Activated naive CD4-positive, alpha-beta T cell treated with anti-CD3 and anti-CD28 coated beads for 36 hours (primary cell): ENCODE data around the gene CDYL2. TPM values are rescaled to one million over a fixed set of nuclear protein-coding genes. Genes with fewer than 3 reads are reported as not detected.

ENCODE experiments used
- CTCF ChIA-PET: fragments of 350-600 bp; sonication (Branson Sonifier 250); formaldehyde crosslinking; loops from one replicate; lab custom pipeline; 2021; ENCODE audit warnings: antibody characterized with exemption; lab: Charles Lee
- DNase-seq: peaks from one replicate; pipeline ENCODE4 v3.0.0-alpha.2; 2020
- H3K27ac Mint-ChIP-seq: one replicate; pipeline ENCODE4 v1.8.0; 2021; ENCODE audit warnings: mild to moderate bottlenecking, mixed read lengths
- H3K27me3 Mint-ChIP-seq: one replicate; pipeline ENCODE4 v1.8.0; 2021; ENCODE audit warnings: low read depth, mixed read lengths
- H3K36me3 Mint-ChIP-seq: one replicate; pipeline ENCODE4 v1.8.0; 2021; ENCODE audit warnings: low read depth, mixed read lengths
- H3K4me1 Mint-ChIP-seq: one replicate; pipeline ENCODE4 v1.8.0; 2021; ENCODE audit warnings: low read depth, mixed read lengths
- H3K4me3 Mint-ChIP-seq: one replicate; pipeline ENCODE4 v1.8.0; 2021; ENCODE audit warnings: mild to moderate bottlenecking, moderate library complexity, mixed read lengths
- H3K9me3 Mint-ChIP-seq: one replicate; pipeline ENCODE4 v1.8.0; 2021; ENCODE audit warnings: mixed read lengths
- intact Hi-C: fragments of 100-400 bp; cut with micrococcal nuclease; formaldehyde crosslinking; loops from one replicate; pipeline ENCODE4 v1.15.1; 2023
- total RNA-seq, 2 experiments: library from RNA; stranded (reverse); gene quantifications; one replicate each; pipeline ENCODE4 v1.2.3, GENCODE V29; 2021

The CDYL2 gene
- total RNA-seq, 2 experiments from 2014 or later = 10.1 to 12.7 TPM

GRCh38 chr16:80674884-80675283 is 129.5 kb downstream of the CDYL2 start:
- no peaks in the 10 kb centered on the region for H3K27me3 Mint-ChIP-seq
- intact Hi-C loops = loop anchor here (5.0 kb wide), 3 partner anchors 93 to 133 kb away; partner anchors contain the start of gene DYNLRB2
- H3K27ac Mint-ChIP-seq = no peak overlapping the region
- H3K4me3 Mint-ChIP-seq = no peak overlapping the region
- DNase-seq = no peak
- peaks cover 24% of the 10 kb centered on the region for H3K4me1 Mint-ChIP-seq
- H3K36me3 Mint-ChIP-seq = peaks cover 6% of the 10 kb centered on the region
- CTCF ChIA-PET = no interaction called here
- H3K9me3 Mint-ChIP-seq = peaks cover 14% of the 10 kb centered on the region

GRCh38 chr16:80672379-80672778 is 132.0 kb downstream of the CDYL2 start:
- no peak overlapping the region for H3K27ac Mint-ChIP-seq

GRCh38 chr16:80671281-80671849 is 133.0 kb downstream of the CDYL2 start:
- no peaks in the 10 kb centered on the region for H3K27me3 Mint-ChIP-seq
- H3K4me1 Mint-ChIP-seq = peaks cover 19% of the 10 kb centered on the region
- peaks cover 10% of the 10 kb centered on the region for H3K9me3 Mint-ChIP-seq
- DNase-seq = no peak
- intact Hi-C loops = loop anchor here (5.0 kb wide), 3 partner anchors 89 to 136 kb away; partner anchors contain the start of gene DYNLRB2
- H3K27ac Mint-ChIP-seq = no peak overlapping the region
- CTCF ChIA-PET = interaction anchor here (0.5 to 0.8 kb wide), 2 partner anchors 145 to 1777 kb away, joined by 3 read pairs; no protein-coding TSS in a partner anchor
- H3K36me3 Mint-ChIP-seq = no peaks in the 10 kb centered on the region
- H3K4me3 Mint-ChIP-seq = no peak overlapping the region

More at GRCh38 chr16:80672379-80672778, 132.0 kb downstream of the CDYL2 start:
- intact Hi-C loops = loop anchor here (5.0 kb wide), 3 partner anchors 90 to 135 kb away; partner anchors contain the start of gene DYNLRB2
- no peak for DNase-seq
- Mint-ChIP-seq H3K4me3 (no peak overlapping the region), H3K27me3 (no peaks in the 10 kb centered on the region), H3K36me3 (no peaks in the 10 kb centered on the region), H3K9me3 (peaks cover 10% of the 10 kb centered on the region), H3K4me1 (peaks cover 26% of the 10 kb centered on the region)
- CTCF ChIA-PET = no interaction called here

DNA sequence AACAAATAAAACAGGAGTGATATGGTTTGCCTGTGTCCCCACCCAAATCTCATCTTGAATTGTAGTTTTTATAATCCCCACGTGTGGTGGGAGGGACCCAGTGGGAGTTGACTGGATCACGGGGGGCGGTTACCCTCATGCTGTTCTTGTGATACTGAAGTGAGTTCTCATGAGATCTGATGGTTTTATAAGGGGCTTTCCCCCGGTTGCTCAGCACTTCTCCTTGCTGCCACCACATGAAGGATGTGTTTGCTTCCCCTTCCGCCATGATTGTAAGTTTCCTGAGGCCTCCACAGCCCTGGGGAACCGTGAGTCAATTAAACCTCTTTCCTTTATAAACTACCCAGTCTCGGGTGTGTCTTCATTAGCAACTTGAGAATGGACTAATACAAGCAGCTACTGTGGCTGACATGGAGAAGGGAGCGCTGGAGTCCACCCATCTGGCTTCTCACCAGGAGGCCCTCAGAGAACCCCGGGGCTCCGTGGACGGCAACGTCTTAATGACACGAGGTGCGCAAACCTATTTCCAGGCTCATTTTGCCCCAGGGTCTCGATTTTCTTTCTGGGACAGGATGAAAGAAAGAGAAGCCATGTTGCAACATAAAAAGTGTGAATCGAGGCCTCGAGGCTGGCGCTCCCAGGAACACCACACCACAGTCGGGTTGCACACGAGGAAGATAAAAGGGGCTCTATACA is 134.1 kb downstream of the CDYL2 start:
- DNase-seq = peak; percentile 54
- no peaks in the 10 kb centered on the region for H3K36me3 Mint-ChIP-seq

DNA sequence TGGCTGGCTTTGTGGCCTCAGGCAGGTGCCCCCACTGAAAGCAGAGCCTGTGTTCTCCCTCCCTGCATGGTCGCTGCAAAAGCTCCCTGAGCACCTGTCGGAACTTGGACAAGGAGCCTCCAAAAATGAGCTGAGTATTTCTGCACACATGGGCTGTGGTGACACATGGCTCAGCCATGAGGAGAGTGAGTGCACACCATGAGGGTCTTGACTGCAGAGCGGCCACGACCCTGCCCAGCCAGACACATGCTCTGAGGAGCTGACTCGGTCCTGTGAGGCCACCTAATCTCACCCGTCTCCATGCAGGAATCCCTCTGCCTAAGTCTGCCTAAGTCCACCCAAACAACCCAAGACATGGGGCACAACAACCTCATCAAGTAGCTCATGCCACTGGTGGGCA is 134.7 kb downstream of the CDYL2 start:
- no peak for DNase-seq
- Mint-ChIP-seq H3K4me3 (no peak overlapping the region), H3K36me3 (no peaks in the 10 kb centered on the region), H3K4me1 (peaks cover 14% of the 10 kb centered on the region), H3K27ac (peak overlapping the region; percentile 47), H3K27me3 (no peaks in the 10 kb centered on the region), H3K9me3 (peaks cover 10% of the 10 kb centered on the region)
- intact Hi-C loops = loop anchor here (5.0 kb wide), 3 partner anchors 87 to 138 kb away; partner anchors contain the start of gene DYNLRB2
- CTCF ChIA-PET = no interaction called here

More for the DNA sequence above, 134.1 kb downstream of the CDYL2 start:
- Mint-ChIP-seq H3K4me3 (no peak overlapping the region), H3K4me1 (peaks cover 14% of the 10 kb centered on the region), H3K9me3 (peaks cover 10% of the 10 kb centered on the region), H3K27ac (peak overlapping the region; percentile 47), H3K27me3 (no peaks in the 10 kb centered on the region)
- intact Hi-C loops = loop anchor here (5.0 kb wide), 3 partner anchors 88 to 137 kb away; partner anchors contain the start of gene DYNLRB2
- CTCF ChIA-PET = interaction anchor here (0.8 kb wide), 1 partner anchor 144 kb away, joined by 3 read pairs; no protein-coding TSS in a partner anchor

- no peak overlapping the region for H3K27ac Mint-ChIP-seq
- intact Hi-C loops = no loop called here
- H3K4me1 Mint-ChIP-seq = peaks cover 14% of the 10 kb centered on the region
- no peak for DNase-seq
- H3K4me3 Mint-ChIP-seq = no peak overlapping the region
- H3K36me3 Mint-ChIP-seq = no peaks in the 10 kb centered on the region
- peaks cover 10% of the 10 kb centered on the region for H3K9me3 Mint-ChIP-seq
- H3K27me3 Mint-ChIP-seq = no peaks in the 10 kb centered on the region
- CTCF ChIA-PET = interaction anchor here (1.6 kb wide), 1 partner anchor 141 kb away, joined by 4 read pairs; no protein-coding TSS in a partner anchor
Measured at GRCh38 chr16:80667925-80668324, 136.5 kb downstream of the CDYL2 start.

GRCh38 chr16:80667251-80667560 is 137.2 kb downstream of the CDYL2 start:
- Mint-ChIP-seq H3K4me3 (no peak overlapping the region), H3K4me1 (peaks cover 14% of the 10 kb centered on the region), H3K36me3 (no peaks in the 10 kb centered on the region), H3K9me3 (peaks cover 10% of the 10 kb centered on the region), H3K27me3 (no peaks in the 10 kb centered on the region), H3K27ac (no peak overlapping the region)
- CTCF ChIA-PET = interaction anchor here (1.6 kb wide), 1 partner anchor 140 kb away, joined by 4 read pairs; no protein-coding TSS in a partner anchor
- no peak for DNase-seq
- intact Hi-C loops = no loop called here

GRCh38 chr16:80666378-80667250 is 137.8 kb downstream of the CDYL2 start:
- intact Hi-C loops = no loop called here
- DNase-seq = no peak
- Mint-ChIP-seq H3K27me3 (no peaks in the 10 kb centered on the region), H3K27ac (no peak overlapping the region), H3K9me3 (peaks cover 10% of the 10 kb centered on the region), H3K4me1 (peaks cover 14% of the 10 kb centered on the region), H3K4me3 (no peak overlapping the region), H3K36me3 (no peaks in the 10 kb centered on the region)
- CTCF ChIA-PET = interaction anchor here (1.6 kb wide), 1 partner anchor 140 kb away, joined by 4 read pairs; no protein-coding TSS in a partner anchor

GRCh38 chr16:80665356-80665755 is 139.0 kb downstream of the CDYL2 start:
- DNase-seq = no peak
- H3K9me3 Mint-ChIP-seq = peaks cover 7% of the 10 kb centered on the region
- H3K36me3 Mint-ChIP-seq = peaks cover under 1% of the 10 kb centered on the region
- intact Hi-C loops = no loop called here
- no peaks in the 10 kb centered on the region for H3K27me3 Mint-ChIP-seq
- CTCF ChIA-PET = no interaction called here
- no peak overlapping the region for H3K4me3 Mint-ChIP-seq
- H3K4me1 Mint-ChIP-seq = peaks cover 7% of the 10 kb centered on the region
- no peak overlapping the region for H3K27ac Mint-ChIP-seq

DNA sequence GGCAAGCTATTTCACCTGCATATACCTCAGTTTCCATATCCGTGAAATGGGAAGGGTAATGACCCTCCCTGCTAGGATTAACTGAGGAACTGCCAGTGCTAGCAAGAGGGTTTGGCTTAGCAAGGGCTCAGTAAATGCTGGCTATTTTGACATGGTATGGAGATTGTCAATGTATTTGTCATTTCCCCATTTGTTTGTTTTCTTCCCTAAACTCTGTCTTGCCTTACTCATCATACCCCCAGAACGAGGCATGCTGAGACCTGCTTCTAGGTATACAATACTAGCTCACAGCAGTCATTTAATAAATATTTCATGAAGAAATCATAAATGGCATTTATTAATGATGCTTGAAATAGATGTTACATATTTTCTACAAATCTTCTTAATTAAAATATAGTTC is 139.6 kb downstream of the CDYL2 start:
- peaks cover 2% of the 10 kb centered on the region for H3K36me3 Mint-ChIP-seq

DNA sequence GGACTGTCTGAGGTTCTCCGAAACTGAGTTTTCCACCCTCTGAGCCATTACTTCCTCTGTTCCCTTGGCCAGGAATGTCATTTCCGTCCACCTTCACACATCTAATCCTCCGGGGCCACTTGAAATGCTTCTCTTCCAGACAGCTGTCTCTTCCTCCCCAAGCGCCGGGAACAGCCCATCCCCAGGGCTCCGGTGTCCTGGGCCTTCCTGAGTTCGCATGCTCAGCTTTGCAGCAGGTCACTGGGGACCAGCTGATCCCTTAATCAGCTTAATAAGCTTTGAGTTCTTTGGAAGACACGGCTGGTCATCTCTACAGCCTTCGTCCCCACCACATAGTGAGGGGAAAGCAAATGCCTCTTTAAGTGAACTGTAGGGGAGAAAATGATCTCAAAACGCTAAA is 140.2 kb downstream of the CDYL2 start:
- CTCF ChIA-PET = no interaction called here
- Mint-ChIP-seq H3K27me3 (no peaks in the 10 kb centered on the region), H3K4me1 (no peaks in the 10 kb centered on the region), H3K9me3 (peaks cover 5% of the 10 kb centered on the region), H3K4me3 (no peak overlapping the region), H3K36me3 (peaks cover 2% of the 10 kb centered on the region), H3K27ac (no peak overlapping the region)
- intact Hi-C loops = no loop called here
- DNase-seq = no peak

More for the DNA sequence above, 139.6 kb downstream of the CDYL2 start:
- no peak overlapping the region for H3K4me3 Mint-ChIP-seq
- H3K27me3 Mint-ChIP-seq = no peaks in the 10 kb centered on the region
- DNase-seq = no peak
- intact Hi-C loops = no loop called here
- CTCF ChIA-PET = no interaction called here
- peaks cover 1% of the 10 kb centered on the region for H3K4me1 Mint-ChIP-seq
- H3K27ac Mint-ChIP-seq = no peak overlapping the region
- peaks cover 6% of the 10 kb centered on the region for H3K9me3 Mint-ChIP-seq

GRCh38 chr16:80663078-80663477 is 141.3 kb downstream of the CDYL2 start:
- CTCF ChIA-PET = no interaction called here
- no peak for DNase-seq
- peaks cover 9% of the 10 kb centered on the region for H3K9me3 Mint-ChIP-seq
- H3K4me3 Mint-ChIP-seq = no peak overlapping the region
- H3K36me3 Mint-ChIP-seq = peaks cover 2% of the 10 kb centered on the region
- no peak overlapping the region for H3K27ac Mint-ChIP-seq
- intact Hi-C loops = no loop called here
- no peaks in the 10 kb centered on the region for H3K4me1 Mint-ChIP-seq
- no peaks in the 10 kb centered on the region for H3K27me3 Mint-ChIP-seq
